ENCODE measurements around the gene RASGRP2. TPM values are rescaled to one million over a fixed set of nuclear protein-coding genes. Genes with fewer than 3 reads are reported as not detected.

Gene RASGRP2
- total and polyA plus RNA-seq, 2 donors (not counting 3 experiments of a cell fraction or from before 2014, with no cell fraction given) = 1.2 to 2.3 TPM

DNA sequence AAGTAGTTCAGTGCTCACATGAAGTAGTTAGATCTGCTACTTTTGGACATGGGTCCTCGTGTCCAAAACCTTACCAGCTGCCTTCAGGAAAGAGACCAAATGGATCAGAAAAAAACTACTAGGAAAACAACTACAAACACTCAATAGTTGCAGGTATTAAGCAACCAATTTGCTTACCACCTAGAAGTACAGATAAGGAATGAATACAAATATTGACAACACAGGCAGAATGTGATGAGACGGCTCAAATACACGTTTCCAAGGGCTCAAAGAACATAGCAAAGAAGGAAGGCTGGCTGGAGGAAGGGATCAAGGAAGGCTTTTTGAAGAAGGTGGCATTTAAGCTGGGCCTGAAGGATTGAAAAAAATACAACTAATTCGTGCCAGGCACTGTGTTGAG lies 62.8 kb downstream of the RASGRP2 start:
- H3K4me1 ChIP-seq (ENCODE audit: control insufficient read depth, extremely low read depth, insufficient read depth, low read length) = no peaks in the 10 kb centered on the region
- no peak overlapping the region for H3K4me3 ChIP-seq (replicated peaks in 1 of 3; ENCODE audit: insufficient read depth in 1 of 3, low read depth in 1 of 3, low read length in 3 of 3)
- TF ChIP-seq MYC (IDR thresholded peaks at IDR 0.05; ENCODE audit: low read depth, low read length) = no peak
- TF ChIP-seq, protein P1, sequence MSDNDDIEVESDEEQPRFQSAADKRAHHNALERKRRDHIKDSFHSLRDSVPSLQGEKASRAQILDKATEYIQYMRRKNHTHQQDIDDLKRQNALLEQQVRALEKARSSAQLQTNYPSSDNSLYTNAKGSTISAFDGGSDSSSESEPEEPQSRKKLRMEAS (IDR thresholded peaks at IDR 0.05; ENCODE audit: insufficient read depth, insufficient read length) = no peak
- no peak for TF ChIP-seq FOS (IDR thresholded peaks at IDR 0.05; ENCODE audit: borderline replicate concordance, insufficient read depth, low read length)
- no peak for TF ChIP-seq JUN (IDR thresholded peaks at IDR 0.05; ENCODE audit: borderline replicate concordance, insufficient read depth, insufficient read length, low read depth)
- no peak for TF ChIP-seq POLR2AphosphoS5 (IDR thresholded peaks at IDR 0.05; ENCODE audit: insufficient read depth, low read depth, low read length)
- TF ChIP-seq, protein P2, sequence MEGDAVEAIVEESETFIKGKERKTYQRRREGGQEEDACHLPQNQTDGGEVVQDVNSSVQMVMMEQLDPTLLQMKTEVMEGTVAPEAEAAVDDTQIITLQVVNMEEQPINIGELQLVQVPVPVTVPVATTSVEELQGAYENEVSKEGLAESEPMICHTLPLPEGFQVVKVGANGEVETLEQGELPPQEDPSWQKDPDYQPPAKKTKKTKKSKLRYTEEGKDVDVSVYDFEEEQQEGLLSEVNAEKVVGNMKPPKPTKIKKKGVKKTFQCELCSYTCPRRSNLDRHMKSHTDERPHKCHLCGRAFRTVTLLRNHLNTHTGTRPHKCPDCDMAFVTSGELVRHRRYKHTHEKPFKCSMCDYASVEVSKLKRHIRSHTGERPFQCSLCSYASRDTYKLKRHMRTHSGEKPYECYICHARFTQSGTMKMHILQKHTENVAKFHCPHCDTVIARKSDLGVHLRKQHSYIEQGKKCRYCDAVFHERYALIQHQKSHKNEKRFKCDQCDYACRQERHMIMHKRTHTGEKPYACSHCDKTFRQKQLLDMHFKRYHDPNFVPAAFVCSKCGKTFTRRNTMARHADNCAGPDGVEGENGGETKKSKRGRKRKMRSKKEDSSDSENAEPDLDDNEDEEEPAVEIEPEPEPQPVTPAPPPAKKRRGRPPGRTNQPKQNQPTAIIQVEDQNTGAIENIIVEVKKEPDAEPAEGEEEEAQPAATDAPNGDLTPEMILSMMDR (IDR thresholded peaks at IDR 0.05; ENCODE audit: extremely low read depth in 1 of 2, insufficient read depth in 1 of 2, low read depth in 1 of 2, low read length in 2 of 2) = no peak
- TF ChIP-seq EZH2 (IDR thresholded peaks at IDR 0.05; ENCODE audit: borderline replicate concordance, low read depth, low read length, severe bottlenecking) = no peak
- TF ChIP-seq GATA2 (IDR thresholded peaks at IDR 0.05; ENCODE audit: insufficient read depth, insufficient read length, low read depth, low read length) = no peak
- no peak for TF ChIP-seq POLR2A (IDR thresholded peaks at IDR 0.05; ENCODE audit: low read depth, low read length)
- no peaks in the 10 kb centered on the region for H3K36me3 ChIP-seq (ENCODE audit: control insufficient read depth in 2 of 2, extremely low read depth in 1 of 2, insufficient read depth in 2 of 2, low read length in 2 of 2)
- intact Hi-C loops (cut with micrococcal nuclease) = no loop called here
- POLR2A ChIA-PET = no interaction called here
- BruUV-seq (replicated peaks) = no TSS peak
- H3K27ac ChIP-seq (ENCODE audit: insufficient read depth, low read depth, low read length) = no peak overlapping the region
- dilution Hi-C loops (cut with MboI; ENCODE audit: extremely low pct_ligation_motif_present, low sequenced_read_pairs) = no loop called here
- no peak overlapping the region for H3K9ac ChIP-seq (replicated peaks; ENCODE audit: extremely low read depth, insufficient read depth, low read length)
- FAIRE-seq (no peak), DNase-seq (ENCODE audit: low read depth, low spot score) (no peak)
- CTCF ChIA-PET = interaction anchor here (1.4 kb wide), 1 partner anchor 28 kb away, joined by 3 read pairs; no protein-coding TSS in a partner anchor
- no peaks in the 10 kb centered on the region for H4K20me1 ChIP-seq (replicated peaks; ENCODE audit: control insufficient read depth, extremely low read depth, insufficient read depth, low read length)
- no peaks in the 10 kb centered on the region for H3K9me1 ChIP-seq (replicated peaks; ENCODE audit: control insufficient read depth, extremely low read depth, insufficient read depth, low read length)
- H2AFZ ChIP-seq (ENCODE audit: low read depth, low read length) = no peak overlapping the region
- H3K4me2 ChIP-seq (ENCODE audit: insufficient read depth, low read length) = no peak overlapping the region
- H3K9me3 ChIP-seq (replicated peaks; ENCODE audit: control insufficient read depth, insufficient read depth, low read length) = no peaks in the 10 kb centered on the region
- peaks cover 13 to 22% of the 10 kb centered on the region in 2 experiments for H3K27me3 ChIP-seq (ENCODE audit: control insufficient read depth in 2 of 2, insufficient read depth in 2 of 2, low read length in 2 of 2)
- H3K79me2 ChIP-seq (ENCODE audit: control insufficient read depth, insufficient read depth, low read length) = no peaks in the 10 kb centered on the region
